Peyer's patch (tissue), 4 donors: ENCODE results near the gene MAST1. TPM values are rescaled to one million over a fixed set of nuclear protein-coding genes. Genes with fewer than 3 reads are reported as not detected.
A peak's percentile ranks its signal among the peaks of the same experiment; 100 is the strongest.
"Not testable (repeated sequence)": the region's sequence is repeated elsewhere in the genome, so short reads cannot be mapped to it uniquely, and the experiment has no call there.

Experiments used
- DNase-seq, 3 donors: peaks; one replicate each; pipeline ENCODE4 v3.0.0-alpha.2; 2017 to 2019
- H3K27ac ChIP-seq, 4 donors: fragments of 200-600 bp; sonication (generic); one replicate each; pipeline ENCODE4 v1.5.1; 2016 to 2019
- H3K27me3 ChIP-seq, 2 donors: fragments of 200-600 bp; sonication (generic); one replicate each; pipeline ENCODE4 v1.5.1; 2019
- H3K36me3 ChIP-seq, 3 donors: fragments of 200-600 bp; sonication (generic); one replicate each; pipeline ENCODE4 v1.5.1; 2016 to 2019
- H3K4me1 ChIP-seq, 4 donors: fragments of 200-600 bp; sonication (generic); one replicate each; pipeline ENCODE4 v1.5.1; 2016 to 2019
- H3K4me3 ChIP-seq, 4 donors: fragments of 200-600 bp; sonication (generic); 1 replicate in 3 of 4; 2 replicates in 1 of 4; pipeline ENCODE4 v1.5.1; 2016 to 2019; ENCODE audit warnings: mild to moderate bottlenecking in 1 of 4
- H3K9me3 ChIP-seq, 4 donors: fragments of 200-600 bp; sonication (generic); one replicate each; pipeline ENCODE4 v1.5.1; 2016 to 2019; ENCODE audit warnings: mild to moderate bottlenecking in 1 of 4
- CTCF ChIP-seq, 6 experiments: fragments of 450-650 bp in 4 of 6; fragments of 200-600 bp in 2 of 6; sonication (generic) in 1 of 6; IDR thresholded peaks; one replicate each; pipeline ENCODE4 v1.5.1; 2017 to 2019; ENCODE audit warnings: antibody characterized with exemption in 6 of 6, mild to moderate bottlenecking in 3 of 6, moderate library complexity in 1 of 6
- POLR2A ChIP-seq, 2 donors: fragments of 450-650 bp; IDR thresholded peaks; one replicate each; pipeline ENCODE4 v1.5.1; 2017; ENCODE audit warnings: antibody characterized with exemption in 2 of 2, mild to moderate bottlenecking in 2 of 2, moderate library complexity in 2 of 2
- total RNA-seq, 4 donors: library from RNA; depleted of rRNA; stranded (reverse); fragments of >200 nt; gene quantifications; one replicate each; pipeline ENCODE4 v1.1.0, GENCODE V29; 2016

The MAST1 gene
- total RNA-seq, 4 donors from 2014 or later, result 0.27 TPM; not detected in 3

GRCh38 chr19:12907166-12907565, 68.9 kb downstream of the MAST1 start:
- Histone ChIP-seq H3K9me3 (no peaks in the 10 kb centered on the region), H3K27me3 (no peaks in the 10 kb centered on the region), H3K36me3 (no peaks in the 10 kb centered on the region), H3K4me3 (no peak overlapping the region), H3K27ac (no peak overlapping the region), H3K4me1 (peaks cover 0 to 3% (median 0%) of the 10 kb centered on the region in 4 donors)
- TF ChIP-seq CTCF (IDR thresholded peaks at IDR 0.05) (no peak), POLR2A (IDR thresholded peaks at IDR 0.05) (no peak)
- DNase-seq, result no peak

GRCh38 chr19:12912571-12912970, 74.3 kb downstream of the MAST1 start:
- H3K27me3 ChIP-seq, result no peaks in the 10 kb centered on the region
- H3K4me1 ChIP-seq, result peaks cover 0 to 19% (median 3%) of the 10 kb centered on the region in 4 donors
- no peaks in the 10 kb centered on the region for H3K36me3 ChIP-seq
- no peak for DNase-seq
- no peaks in the 10 kb centered on the region for H3K9me3 ChIP-seq
- TF ChIP-seq POLR2A (IDR thresholded peaks at IDR 0.05) (no peak), CTCF (IDR thresholded peaks at IDR 0.05) (no peak)
- H3K27ac ChIP-seq, result peak overlapping the region in 2 of 4 donors; percentile 70 to 74
- no peak overlapping the region for H3K4me3 ChIP-seq

- H3K27ac ChIP-seq, result peak overlapping the region; percentile 53 to 74 (median 66)
- DNase-seq, result peak in 1 of 3 donors; percentile 62
- no peak for TF ChIP-seq POLR2A (IDR thresholded peaks at IDR 0.05)
- no peak for TF ChIP-seq CTCF (IDR thresholded peaks at IDR 0.05)
- no peaks in the 10 kb centered on the region for H3K9me3 ChIP-seq
- H3K4me1 ChIP-seq, result peaks cover 0 to 19% (median 3%) of the 10 kb centered on the region in 4 donors
- H3K36me3 ChIP-seq, result no peaks in the 10 kb centered on the region
- H3K4me3 ChIP-seq, result no peak overlapping the region
- H3K27me3 ChIP-seq, result no peaks in the 10 kb centered on the region
Observed at GRCh38 chr19:12913011-12913561, 74.8 kb downstream of the MAST1 start.

- Histone ChIP-seq H3K9me3 (no peaks in the 10 kb centered on the region), H3K27ac (peak overlapping the region; percentile 53 to 74 (median 66)), H3K4me1 (peaks cover 0 to 23% (median 3%) of the 10 kb centered on the region in 4 donors), H3K36me3 (no peaks in the 10 kb centered on the region), H3K4me3 (no peak overlapping the region), H3K27me3 (no peaks in the 10 kb centered on the region)
- TF ChIP-seq CTCF (IDR thresholded peaks at IDR 0.05) (no peak), POLR2A (IDR thresholded peaks at IDR 0.05) (no peak)
- DNase-seq, result peak in 2 of 3 donors; percentile 61 to 80
Observed at GRCh38 chr19:12913851-12914690, 75.8 kb downstream of the MAST1 start.

GRCh38 chr19:12915860-12916259, 77.5 kb downstream of the MAST1 start:
- not testable (repeated sequence) for DNase-seq, H3K27ac ChIP-seq, H3K27me3 ChIP-seq, H3K4me3 ChIP-seq, H3K36me3 ChIP-seq, H3K9me3 ChIP-seq
- peaks cover 0 to 29% (median 3%) of the 10 kb centered on the region in 4 donors for H3K4me1 ChIP-seq

- peaks cover 0 to 22% (median 3%) of the 10 kb centered on the region in 4 donors for H3K4me1 ChIP-seq
- peaks cover 0 to 12% (median 0%) of the 10 kb centered on the region in 3 donors for H3K36me3 ChIP-seq
- no peak for DNase-seq
- no peaks in the 10 kb centered on the region for H3K27me3 ChIP-seq
- H3K4me3 ChIP-seq, result no peak overlapping the region
- no peaks in the 10 kb centered on the region for H3K9me3 ChIP-seq
- TF ChIP-seq CTCF (IDR thresholded peaks at IDR 0.05) (no peak), POLR2A (IDR thresholded peaks at IDR 0.05) (no peak)
- H3K27ac ChIP-seq, result no peak overlapping the region
Observed at GRCh38 chr19:12918253-12918652, 79.9 kb downstream of the MAST1 start.
